ENCODE measurements around the gene TIGD1. TPM values are rescaled to one million over a fixed set of nuclear protein-coding genes. Genes with fewer than 3 reads are reported as not detected.

TIGD1 gene
- total and polyA plus RNA-seq, 2 experiments from 2014 or later, result 7.6 to 9.3 TPM

GRCh38 chr2:232586943-232587505 lies 36.7 kb upstream of the TIGD1 start (continued):
- TF ChIP-seq ZNF462 (CRISPR knock-in tag; IDR thresholded peaks at IDR 0.05) (no peak), CREB1 (CRISPR knock-in tag; IDR thresholded peaks at IDR 0.05; ENCODE audit: low read depth) (no peak), POLR2AphosphoS5 (IDR thresholded peaks at IDR 0.05; ENCODE audit: low read depth) (no peak), STAT1 (IDR thresholded peaks at IDR 0.05; ENCODE audit: unreplicated experiment) (no peak)

- ATAC-seq (no peak), DNase-seq (ENCODE audit: low spot score) (no peak)
- no peak overlapping the region for H3K4me2 ChIP-seq
- H3K4me3 ChIP-seq, result no peak overlapping the region
- Mint-ChIP-seq H3K27ac (no peak overlapping the region), H3K27me3 (ENCODE audit: insufficient read depth, low read depth, poor library complexity) (no peaks in the 10 kb centered on the region), H3K9me3 (no peaks in the 10 kb centered on the region), H3K36me3 (ENCODE audit: low read depth) (peaks cover 16% of the 10 kb centered on the region), H3K4me1 (peaks cover 18% of the 10 kb centered on the region), H3K4me3 (no peak overlapping the region)
- H3K27me3 ChIP-seq (ENCODE audit: insufficient read depth), result no peaks in the 10 kb centered on the region
- H2AFZ ChIP-seq, result no peak overlapping the region
- peaks cover 5% of the 10 kb centered on the region; the same call in 1 of the 2 replicates for H3K4me1 ChIP-seq (ENCODE audit: insufficient read depth)
- no peaks in the 10 kb centered on the region for H3K36me3 ChIP-seq (ENCODE audit: insufficient read depth)
- H3F3A ChIP-seq (replicated peaks; ENCODE audit: low read depth), result no peaks in the 10 kb centered on the region
- no peaks in the 10 kb centered on the region for H3K9me2 ChIP-seq (ENCODE audit: insufficient read depth)
- H3K27ac ChIP-seq (ENCODE audit: low read depth), result no peak overlapping the region; the same call in 1 of the 2 replicates
- H4K20me1 ChIP-seq (replicated peaks; ENCODE audit: insufficient read depth), result peaks cover 8% of the 10 kb centered on the region
- no peaks in the 10 kb centered on the region for H3K79me2 ChIP-seq (replicated peaks; ENCODE audit: insufficient read depth)
- TF ChIP-seq EZH2 (IDR thresholded peaks at IDR 0.05; ENCODE audit: low read depth, unreplicated experiment) (no peak), CTCF (conservative IDR thresholded peaks at IDR 0.05; ENCODE audit: low read depth in 2 of 2) (no peak), CREB1 (CRISPR knock-in tag; IDR thresholded peaks at IDR 0.05; ENCODE audit: low read depth) (no peak), REST (IDR thresholded peaks at IDR 0.05; ENCODE audit: unreplicated experiment) (no peak), STAT1 (IDR thresholded peaks at IDR 0.05; ENCODE audit: unreplicated experiment) (no peak), ZNF114 (CRISPR knock-in tag; IDR thresholded peaks at IDR 0.05) (no peak), EZH2phosphoT487 (IDR thresholded peaks at IDR 0.05; ENCODE audit: unreplicated experiment) (no peak), NANOG (IDR thresholded peaks at IDR 0.05; ENCODE audit: borderline replicate concordance) (no peak), ETS1 (IDR thresholded peaks at IDR 0.05) (no peak), JUNB (IDR thresholded peaks at IDR 0.05; ENCODE audit: unreplicated experiment) (no peak), ZNF331 (CRISPR knock-in tag; IDR thresholded peaks at IDR 0.05; ENCODE audit: low read depth) (no peak), POLR2AphosphoS5 (IDR thresholded peaks at IDR 0.05; ENCODE audit: low read depth) (no peak)
Observed at GRCh38 chr2:232584238-232584637, 33.9 kb upstream of the TIGD1 start.

All from GM23338 (cell line).